Breast epithelium (tissue), 3 donors: ENCODE results near the gene UNC45A.

Experiments used
- CTCF ChIP-seq, 3 donors: fragments of 450-650 bp; IDR thresholded peaks; one replicate each; pipeline ENCODE4 v1.5.1; 2016 to 2017; ENCODE audit warnings: antibody characterized with exemption in 3 of 3, mild to moderate bottlenecking in 3 of 3, moderate library complexity in 3 of 3
- POLR2AphosphoS5 ChIP-seq, 3 donors: sonication (generic); formaldehyde crosslinking; IDR thresholded peaks; one replicate each; pipeline ENCODE4 v1.6.1; 2017; ENCODE audit warnings: antibody characterized with exemption in 3 of 3

- TF ChIP-seq CTCF (IDR thresholded peaks at IDR 0.05) (no peak), POLR2AphosphoS5 (IDR thresholded peaks at IDR 0.05) (no peak)
These were observed 20.6 kb upstream of the UNC45A start for GRCh38 chr15:90914305-90915080.
